Ascending aorta (tissue), 2 donors: ENCODE results near the gene TMEM213. TPM values are rescaled to one million over a fixed set of nuclear protein-coding genes. Genes with fewer than 3 reads are reported as not detected.
A peak's percentile ranks its signal among the peaks of the same experiment; 100 is the strongest.

Experiments
- DNase-seq, 2 donors: peaks; one replicate each; pipeline ENCODE4 v3.0.0-alpha.2; 2019; ENCODE audit warnings: low spot score in 2 of 2
- H3K27ac ChIP-seq, 2 donors: fragments of 200-600 bp; sonication (generic); one replicate each; pipeline ENCODE4 v1.5.1; 2016 to 2017; ENCODE audit warnings: mild to moderate bottlenecking in 1 of 2
- H3K27me3 ChIP-seq: fragments of 200-600 bp; sonication (generic); one replicate; pipeline ENCODE4 v1.5.1; 2017
- H3K36me3 ChIP-seq, 2 donors: fragments of 200-600 bp; sonication (generic); one replicate each; pipeline ENCODE4 v1.5.1; 2016
- H3K4me1 ChIP-seq, 2 donors: fragments of 200-600 bp; sonication (generic); one replicate each; pipeline ENCODE4 v1.5.1; 2016 to 2017; ENCODE audit warnings: mild to moderate bottlenecking in 1 of 2
- H3K4me3 ChIP-seq, 2 donors: fragments of 200-600 bp; sonication (generic); one replicate each; pipeline ENCODE4 v1.5.1; 2016 to 2017; ENCODE audit warnings: mild to moderate bottlenecking in 1 of 2
- H3K9me3 ChIP-seq, 2 donors: fragments of 200-600 bp; sonication (generic); one replicate each; pipeline ENCODE4 v1.5.1; 2016
- CTCF ChIP-seq, 3 experiments: fragments of 200-600 bp in 2 of 3; fragments of 450-650 bp in 1 of 3; sonication (generic) in 2 of 3; IDR thresholded peaks; one replicate each; pipeline ENCODE4 v1.5.1; 2016 to 2019; ENCODE audit warnings: antibody characterized with exemption in 3 of 3, mild to moderate bottlenecking in 1 of 3, moderate library complexity in 1 of 3
- intact Hi-C: fragments of 100-400 bp; cut with DNase I; formaldehyde crosslinking; loops from one replicate; pipeline ENCODE4 v1.15.1; 2023
- total RNA-seq: library from RNA; depleted of rRNA; stranded (reverse); fragments of >200 nt; gene quantifications from one replicate; pipeline ENCODE4 v1.1.0, GENCODE V29; 2016

Gene TMEM213
- total RNA-seq, 1 donor from 2014 or later = not detected

GRCh38 chr7:138881579-138882188, 83.9 kb downstream of the TMEM213 start:
- Histone ChIP-seq H3K36me3 (no peaks in the 10 kb centered on the region), H3K4me3 (no peak overlapping the region), H3K9me3 (no peaks in the 10 kb centered on the region), H3K27me3 (no peaks in the 10 kb centered on the region), H3K4me1 (no peaks in the 10 kb centered on the region), H3K27ac (no peak overlapping the region)
- DNase-seq = no peak
- TF ChIP-seq CTCF (IDR thresholded peaks at IDR 0.05) = no peak
- intact Hi-C loops = no loop called here

GRCh38 chr7:138882249-138882648, 84.5 kb downstream of the TMEM213 start:
- no peak overlapping the region for H3K27ac ChIP-seq
- no peaks in the 10 kb centered on the region for H3K27me3 ChIP-seq
- no peaks in the 10 kb centered on the region for H3K4me1 ChIP-seq
- intact Hi-C loops = no loop called here
- TF ChIP-seq CTCF (IDR thresholded peaks at IDR 0.05) = no peak
- H3K4me3 ChIP-seq = no peak overlapping the region
- H3K36me3 ChIP-seq = no peaks in the 10 kb centered on the region
- no peak for DNase-seq
- H3K9me3 ChIP-seq = no peaks in the 10 kb centered on the region

- Histone ChIP-seq H3K27ac (no peak overlapping the region), H3K4me1 (no peaks in the 10 kb centered on the region), H3K9me3 (no peaks in the 10 kb centered on the region), H3K36me3 (no peaks in the 10 kb centered on the region), H3K4me3 (no peak overlapping the region), H3K27me3 (no peaks in the 10 kb centered on the region)
- no peak for DNase-seq
- intact Hi-C loops = no loop called here
- TF ChIP-seq CTCF (IDR thresholded peaks at IDR 0.05) = no peak
Measured at GRCh38 chr7:138885383-138886147, 87.8 kb downstream of the TMEM213 start.

GRCh38 chr7:138886501-138886917, 88.7 kb downstream of the TMEM213 start:
- DNase-seq = no peak
- peak; percentile 26 to 57 (median 34) for TF ChIP-seq CTCF (IDR thresholded peaks at IDR 0.05)
- Histone ChIP-seq H3K9me3 (no peaks in the 10 kb centered on the region), H3K36me3 (no peaks in the 10 kb centered on the region), H3K27ac (no peak overlapping the region), H3K27me3 (no peaks in the 10 kb centered on the region), H3K4me3 (no peak overlapping the region), H3K4me1 (no peaks in the 10 kb centered on the region)
- intact Hi-C loops = no loop called here

GRCh38 chr7:138887085-138887710, 89.4 kb downstream of the TMEM213 start:
- Histone ChIP-seq H3K27me3 (no peaks in the 10 kb centered on the region), H3K36me3 (no peaks in the 10 kb centered on the region), H3K4me3 (no peak overlapping the region), H3K4me1 (no peaks in the 10 kb centered on the region), H3K27ac (no peak overlapping the region), H3K9me3 (no peaks in the 10 kb centered on the region)
- DNase-seq = no peak
- intact Hi-C loops = no loop called here
- TF ChIP-seq CTCF (IDR thresholded peaks at IDR 0.05) = no peak

Other genes starting within 250 kb of the TMEM213 start
- not detected for gene SVOPL, start 96.6 kb upstream of the TMEM213 start, total RNA-seq
- gene ATP6V0A4, start 202 bp downstream of the TMEM213 start, total RNA-seq = not detected
- 0.11 TPM for gene KIAA1549, start 183.4 kb downstream of the TMEM213 start, total RNA-seq
- 29.1 TPM for gene ZC3HAV1L, start 238.0 kb downstream of the TMEM213 start, total RNA-seq